Uterus (tissue), 4 donors: ENCODE data around the gene DPP4. TPM values are rescaled to one million over a fixed set of nuclear protein-coding genes. Genes with fewer than 3 reads are reported as not detected.

Source experiments
- DNase-seq, 2 donors: peaks; one replicate each; pipeline ENCODE4 v3.0.0-alpha.2; 2019 to 2020
- H3K27ac ChIP-seq, 2 donors: fragments of 200-600 bp; sonication (generic); 1 replicate in 1 of 2; 2 replicates in 1 of 2; pipeline ENCODE4 v1.5.1; 2016 to 2018
- H3K27me3 ChIP-seq, 2 donors: fragments of 200-600 bp; sonication (generic); one replicate each; pipeline ENCODE4 v1.5.1; 2018 to 2019; ENCODE audit warnings: control low read depth in 1 of 2
- H3K36me3 ChIP-seq, 2 donors: fragments of 200-600 bp; sonication (generic); one replicate each; pipeline ENCODE4 v1.5.1; 2019; ENCODE audit warnings: control low read depth in 1 of 2
- H3K4me1 ChIP-seq, 2 donors: fragments of 200-600 bp; sonication (generic); one replicate each; pipeline ENCODE4 v1.5.1; 2018 to 2019; ENCODE audit warnings: control low read depth in 1 of 2
- H3K4me3 ChIP-seq, 2 donors: fragments of 200-600 bp; sonication (generic); 1 replicate in 1 of 2; 2 replicates in 1 of 2; pipeline ENCODE4 v1.5.1; 2018 to 2019; ENCODE audit warnings: mild to moderate bottlenecking in 1 of 2
- H3K9me3 ChIP-seq, 2 donors: fragments of 200-600 bp; sonication (generic); one replicate each; pipeline ENCODE4 v1.5.1; 2019; ENCODE audit warnings: control low read depth in 1 of 2
- CTCF ChIP-seq, 4 experiments: fragments of 200-600 bp in 2 of 4; fragments of 450-650 bp in 2 of 4; sonication (generic) in 2 of 4; IDR thresholded peaks; one replicate each; pipeline ENCODE4 v1.5.1; 2016 to 2019; ENCODE audit warnings: antibody characterized with exemption in 4 of 4, mild to moderate bottlenecking in 2 of 4, moderate library complexity in 1 of 4
- POLR2A ChIP-seq, 2 donors: fragments of 450-650 bp; IDR thresholded peaks; one replicate each; pipeline ENCODE4 v1.6.1; 2016; ENCODE audit warnings: antibody characterized with exemption in 2 of 2, mild to moderate bottlenecking in 1 of 2, moderate library complexity in 1 of 2
- intact Hi-C: fragments of 100-400 bp; cut with DNase I; formaldehyde crosslinking; loops from one replicate; pipeline ENCODE4 v1.15.1; 2023; ENCODE audit warnings: low total_unique reads
- total RNA-seq, 4 donors: library from RNA; depleted of rRNA in 3 of 4; stranded (reverse); fragments of >200 nt in 3 of 4; gene quantifications; one replicate each; pipeline versions ENCODE4 v1.1.0 to v1.2.4, GENCODE V29; 2014 to 2023
- donor health status: DM: yes; HTN: yes; CAD: no.

Gene DPP4
- total RNA-seq, 4 donors from 2014 or later = 1.8 to 36.3 (median 5.0) TPM

GRCh38 chr2:162002623-162003235, 71.3 kb downstream of the DPP4 start:
- H3K9me3 ChIP-seq = no peaks in the 10 kb centered on the region
- no peaks in the 10 kb centered on the region for H3K27me3 ChIP-seq
- intact Hi-C loops = no loop called here
- no peaks in the 10 kb centered on the region for H3K36me3 ChIP-seq
- H3K4me1 ChIP-seq = no peaks in the 10 kb centered on the region
- TF ChIP-seq CTCF (IDR thresholded peaks at IDR 0.05) (no peak), POLR2A (IDR thresholded peaks at IDR 0.05) (no peak)
- no peak overlapping the region for H3K27ac ChIP-seq
- no peak overlapping the region for H3K4me3 ChIP-seq
- DNase-seq = no peak

- TF ChIP-seq POLR2A (IDR thresholded peaks at IDR 0.05) = no peak
- TF ChIP-seq CTCF (IDR thresholded peaks at IDR 0.05) = no peak
- Histone ChIP-seq H3K4me3 (no peak overlapping the region), H3K36me3 (no peaks in the 10 kb centered on the region), H3K9me3 (no peaks in the 10 kb centered on the region), H3K27ac (no peak overlapping the region), H3K27me3 (no peaks in the 10 kb centered on the region), H3K4me1 (no peaks in the 10 kb centered on the region)
- intact Hi-C loops = no loop called here
- no peak for DNase-seq
Observed at GRCh38 chr2:162000431-162000830, 73.6 kb downstream of the DPP4 start.

GRCh38 chr2:161999321-161999720, 74.7 kb downstream of the DPP4 start:
- Histone ChIP-seq H3K36me3 (no peaks in the 10 kb centered on the region), H3K4me3 (no peak overlapping the region), H3K27me3 (no peaks in the 10 kb centered on the region), H3K9me3 (no peaks in the 10 kb centered on the region), H3K4me1 (no peaks in the 10 kb centered on the region), H3K27ac (no peak overlapping the region)
- DNase-seq = no peak
- intact Hi-C loops = no loop called here
- no peak for TF ChIP-seq POLR2A (IDR thresholded peaks at IDR 0.05)
- no peak for TF ChIP-seq CTCF (IDR thresholded peaks at IDR 0.05)

- Histone ChIP-seq H3K4me3 (no peak overlapping the region), H3K27me3 (no peaks in the 10 kb centered on the region), H3K36me3 (no peaks in the 10 kb centered on the region), H3K9me3 (no peaks in the 10 kb centered on the region), H3K27ac (no peak overlapping the region), H3K4me1 (no peaks in the 10 kb centered on the region)
- TF ChIP-seq CTCF (IDR thresholded peaks at IDR 0.05) (no peak), POLR2A (IDR thresholded peaks at IDR 0.05) (no peak)
- DNase-seq = no peak
- intact Hi-C loops = no loop called here
Observed at GRCh38 chr2:161998857-161999256, 75.2 kb downstream of the DPP4 start.

GRCh38 chr2:161997916-161998471, 76.0 kb downstream of the DPP4 start:
- intact Hi-C loops = no loop called here
- DNase-seq = no peak
- Histone ChIP-seq H3K9me3 (no peaks in the 10 kb centered on the region), H3K36me3 (no peaks in the 10 kb centered on the region), H3K27me3 (no peaks in the 10 kb centered on the region), H3K4me3 (no peak overlapping the region), H3K4me1 (no peaks in the 10 kb centered on the region), H3K27ac (no peak overlapping the region)
- TF ChIP-seq CTCF (IDR thresholded peaks at IDR 0.05) (no peak), POLR2A (IDR thresholded peaks at IDR 0.05) (no peak)
